Measurements from ENCODE around the gene CTU2.

GRCh38 chr16:88694221-88695087 is 11.8 kb upstream of the CTU2 start:
- no peak for TF ChIP-seq REST (IDR thresholded peaks at IDR 0.05; ENCODE audit: low read depth)
- no peak for TF ChIP-seq USF1 (IDR thresholded peaks at IDR 0.05)
- no peak for TF ChIP-seq NFIC (IDR thresholded peaks at IDR 0.05)
- no peak for TF ChIP-seq EGR1 (IDR thresholded peaks at IDR 0.05)
- TF ChIP-seq EP300 (IDR thresholded peaks at IDR 0.05; ENCODE audit: borderline replicate concordance), result no peak
- no peak for TF ChIP-seq TEAD4 (IDR thresholded peaks at IDR 0.05)
- no peak for TF ChIP-seq RAD21 (IDR thresholded peaks at IDR 0.05; ENCODE audit: low read depth)

Data from Ishikawa (cell line).